ENCODE results near the gene MPPE1.

GRCh38 chr18:11948852-11949523, 40.9 kb upstream of the MPPE1 start:
- TF ChIP-seq POLR2AphosphoS5 (IDR thresholded peaks at IDR 0.05) (no peak), CTCF (IDR thresholded peaks at IDR 0.05) (no peak), EP300 (IDR thresholded peaks at IDR 0.05; ENCODE audit: low read depth) (no peak)
